ENCODE measurements around the gene ZNF485. TPM values are rescaled to one million over a fixed set of nuclear protein-coding genes. Genes with fewer than 3 reads are reported as not detected.

ZNF485 gene
- polyA plus RNA-seq, 3 donors: 1.4 to 3.1 (median 1.8) TPM

DNA sequence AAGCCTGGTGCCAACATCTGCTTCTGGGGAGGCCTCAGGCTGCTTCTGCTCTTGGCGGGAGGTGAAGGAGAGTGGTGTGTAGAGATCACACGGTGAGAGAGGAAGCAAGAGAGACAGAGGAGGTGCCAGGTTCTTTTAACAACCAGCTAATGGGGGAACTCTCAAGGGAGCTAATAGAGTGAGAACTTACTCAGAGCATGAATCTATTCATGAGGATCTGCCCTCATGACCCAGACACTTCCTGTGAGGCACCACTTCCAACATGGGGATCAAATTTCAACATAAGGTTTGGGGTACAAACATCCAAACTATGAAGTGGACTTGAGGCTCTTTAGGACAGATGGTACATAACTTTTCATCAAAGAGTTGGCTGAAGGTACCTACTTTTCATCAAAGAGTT, 47.5 kb downstream of the ZNF485 start:
- WGBS, 3 donors: 52 to 68% (median 60%) methylated on average over 2 of the region's 2 CpGs
- H3K27ac ChIP-seq (ENCODE audit: low read depth, low read length): no peak overlapping the region

DNA sequence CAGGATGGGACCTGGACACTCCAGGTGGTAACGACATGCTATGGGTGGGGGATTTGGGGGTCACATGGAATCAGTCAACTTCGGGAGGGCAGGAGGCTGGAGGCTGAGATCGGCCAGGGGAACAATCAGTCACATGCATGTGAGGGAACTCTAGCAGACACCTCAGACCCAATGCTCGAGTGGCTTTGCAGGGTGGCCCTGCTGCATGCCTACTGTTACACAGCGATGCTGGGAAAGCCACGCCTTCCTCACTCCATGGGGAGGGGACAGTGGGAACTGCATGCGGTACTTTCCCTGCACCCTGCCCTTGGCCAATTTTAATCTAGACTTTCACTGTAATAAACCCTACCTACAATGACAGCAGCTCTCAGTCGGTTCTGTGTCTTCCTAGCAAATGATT, 49.1 kb downstream of the ZNF485 start:
- H3K27ac ChIP-seq (ENCODE audit: low read depth, low read length): no peak overlapping the region
- 78 to 83% (median 79%) methylated on average over 8 of the region's 8 CpGs for WGBS, 3 donors

DNA sequence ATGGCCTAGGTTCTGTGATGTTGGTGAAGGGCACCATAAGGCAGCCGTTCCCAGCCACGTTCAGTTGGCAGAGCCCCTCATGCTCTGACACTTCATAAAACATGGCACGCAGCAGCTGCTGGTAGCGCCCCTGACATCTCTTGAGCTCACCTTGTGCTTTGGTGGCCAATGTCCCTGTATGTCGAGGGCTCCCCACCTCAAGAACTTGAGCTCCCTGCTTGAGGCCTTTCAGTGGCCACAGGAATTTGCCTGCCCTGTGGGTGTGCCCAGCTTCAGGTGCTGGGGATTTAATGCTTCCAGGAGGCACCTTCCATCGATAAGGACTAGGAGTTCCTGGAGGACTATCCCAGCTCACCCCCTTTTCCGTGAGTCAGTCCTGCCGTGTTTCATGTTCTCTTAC, 52.0 kb downstream of the ZNF485 start:
- WGBS, 3 donors: 83 to 87% (median 83%) methylated on average over 8 of the region's 8 CpGs
- H3K27ac ChIP-seq (ENCODE audit: low read depth, low read length): no peak overlapping the region

DNA sequence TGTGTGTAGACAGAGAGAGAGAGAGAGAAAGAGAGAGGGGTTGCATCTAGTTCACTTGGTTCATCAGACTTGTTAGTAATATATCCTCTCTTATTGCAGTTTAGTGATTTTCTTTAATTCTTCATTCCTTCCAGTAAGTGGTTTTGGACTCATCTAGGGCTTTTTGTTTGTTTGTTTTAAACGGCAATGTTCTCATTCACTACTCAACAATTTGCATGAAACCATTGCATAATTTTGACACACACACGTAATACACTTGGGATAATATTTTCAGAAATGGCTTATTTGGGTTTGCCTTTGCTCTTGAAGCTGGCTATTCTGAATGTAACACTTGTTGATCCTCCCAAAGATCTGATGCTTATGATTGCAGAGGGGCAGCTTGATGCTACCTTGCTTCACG, 58.8 kb downstream of the ZNF485 start:
- WGBS, 3 donors: 43 to 58% (median 45%) methylated on average over 3 of the region's 3 CpGs
- no peak overlapping the region for H3K27ac ChIP-seq (ENCODE audit: low read depth, low read length)

DNA sequence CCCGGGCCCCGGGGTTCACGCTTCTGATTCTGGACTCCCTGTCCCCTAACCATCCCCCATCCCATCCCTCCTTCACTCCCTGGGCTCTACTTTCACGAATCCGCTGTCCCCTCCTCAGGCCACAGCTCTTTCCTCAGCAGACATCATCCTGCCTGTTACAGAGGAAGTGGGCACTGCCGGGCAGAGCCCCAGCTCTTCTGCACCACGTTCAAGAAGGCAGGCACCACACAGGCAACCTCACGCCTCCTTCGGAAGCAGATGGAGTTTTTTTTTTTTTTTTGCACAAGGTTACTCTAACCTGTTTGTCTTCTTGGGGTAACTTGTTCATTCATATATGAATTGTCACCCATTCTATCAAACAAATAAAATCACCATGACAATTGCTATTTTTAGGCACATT, 60.3 kb downstream of the ZNF485 start:
- H3K27ac ChIP-seq (ENCODE audit: low read depth, low read length): no peak overlapping the region
- 64 to 75% (median 69%) methylated on average over 9 of the region's 9 CpGs for WGBS, 3 donors

DNA sequence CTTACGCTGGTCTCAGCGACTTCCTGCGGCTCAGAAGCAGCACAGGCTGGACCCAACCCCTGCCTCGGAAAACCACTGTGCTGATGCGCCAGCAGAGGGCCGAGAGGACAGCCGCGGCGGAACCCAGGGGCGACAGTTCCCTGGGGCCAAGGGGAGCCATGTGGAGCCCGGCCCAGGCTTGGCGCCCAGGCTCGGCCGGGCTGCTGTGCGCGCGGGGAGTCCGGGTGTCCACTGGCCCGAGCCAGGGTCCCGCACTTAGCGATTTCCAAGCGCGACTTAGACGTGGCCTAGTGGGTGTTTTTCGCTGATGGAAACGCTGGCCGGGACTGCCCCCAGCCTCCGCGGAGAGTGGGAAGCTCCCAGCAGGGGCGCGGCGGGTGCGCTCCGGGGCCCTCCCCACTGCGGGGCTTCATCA, 61.1 kb downstream of the ZNF485 start:
- no peak overlapping the region for H3K27ac ChIP-seq (ENCODE audit: low read depth, low read length)
- 6 to 7% (median 7%) methylated on average over 35 of the region's 35 CpGs for WGBS, 3 donors

Other genes with a start within 250 kb of the ZNF485 start
- gene FXYD4, start 234.8 kb upstream of the ZNF485 start, polyA plus RNA-seq: under 1 TPM in 2 of 3 donors, not detected in 1; 0.15 to 0.77 TPM
- gene HNRNPF, start 197.3 kb upstream of the ZNF485 start, polyA plus RNA-seq: 100 to 1,000 TPM in 2 of 3 donors, 10 to 100 TPM in 1; 90.0 to 174 (median 103) TPM
- 1 to 10 TPM; 4.2 to 4.8 (median 4.4) TPM for gene ZNF487, start 169.3 kb upstream of the ZNF485 start, polyA plus RNA-seq
- gene ZNF239, start 31.8 kb upstream of the ZNF485 start, polyA plus RNA-seq: 1 to 10 TPM; 1.6 to 2.8 (median 2.2) TPM
- 10 to 100 TPM; 28.8 to 50.0 (median 30.0) TPM for gene ZNF32, start 42.4 kb downstream of the ZNF485 start, polyA plus RNA-seq

Data from adipose tissue (tissue), 3 donors.